Measurements from ENCODE around the gene IL17C. TPM values are rescaled to one million over a fixed set of nuclear protein-coding genes. Genes with fewer than 3 reads are reported as not detected.
"Not testable (repeated sequence)": the region's sequence is repeated elsewhere in the genome, so short reads cannot be mapped to it uniquely, and the experiment has no call there.

IL17C gene
- total and polyA plus RNA-seq, 4 donors, result not detected

DNA sequence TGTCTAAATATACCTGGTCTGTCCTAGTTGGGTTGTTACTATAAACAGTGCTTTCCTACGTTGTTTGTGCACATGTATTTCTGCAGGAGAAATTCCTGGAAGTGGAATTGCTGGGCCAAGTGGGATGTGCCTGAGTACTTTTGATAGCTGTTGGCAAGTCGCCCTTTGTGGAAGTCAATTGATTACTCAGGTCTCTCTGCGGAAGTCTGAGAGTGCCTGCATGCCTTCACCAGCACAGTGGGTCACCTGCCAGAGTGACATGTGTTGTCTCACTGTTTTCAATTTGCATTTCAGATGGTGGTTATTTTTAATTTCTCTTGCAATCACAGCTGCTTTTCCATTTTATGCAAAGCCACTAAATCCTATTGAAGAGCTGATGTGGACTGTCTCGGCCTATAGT is 26.8 kb downstream of the IL17C start (continued):
- TF ChIP-seq, protein P1, sequence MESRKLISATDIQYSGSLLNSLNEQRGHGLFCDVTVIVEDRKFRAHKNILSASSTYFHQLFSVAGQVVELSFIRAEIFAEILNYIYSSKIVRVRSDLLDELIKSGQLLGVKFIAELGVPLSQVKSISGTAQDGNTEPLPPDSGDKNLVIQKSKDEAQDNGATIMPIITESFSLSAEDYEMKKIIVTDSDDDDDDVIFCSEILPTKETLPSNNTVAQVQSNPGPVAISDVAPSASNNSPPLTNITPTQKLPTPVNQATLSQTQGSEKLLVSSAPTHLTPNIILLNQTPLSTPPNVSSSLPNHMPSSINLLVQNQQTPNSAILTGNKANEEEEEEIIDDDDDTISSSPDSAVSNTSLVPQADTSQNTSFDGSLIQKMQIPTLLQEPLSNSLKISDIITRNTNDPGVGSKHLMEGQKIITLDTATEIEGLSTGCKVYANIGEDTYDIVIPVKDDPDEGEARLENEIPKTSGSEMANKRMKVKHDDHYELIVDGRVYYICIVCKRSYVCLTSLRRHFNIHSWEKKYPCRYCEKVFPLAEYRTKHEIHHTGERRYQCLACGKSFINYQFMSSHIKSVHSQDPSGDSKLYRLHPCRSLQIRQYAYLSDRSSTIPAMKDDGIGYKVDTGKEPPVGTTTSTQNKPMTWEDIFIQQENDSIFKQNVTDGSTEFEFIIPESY (IDR thresholded peaks at IDR 0.05), result no peak
- TF ChIP-seq SP1 (IDR thresholded peaks at IDR 0.05), result peak; percentile 88
- TF ChIP-seq RXRA (IDR thresholded peaks at IDR 0.05), result peak; percentile 79 to 89
- peak; percentile 2 for TF ChIP-seq TAF1 (conservative IDR thresholded peaks at IDR 0.05)
- peak; percentile 60 to 63 for TF ChIP-seq HNF4A (conservative IDR thresholded peaks at IDR 0.05)
- TF ChIP-seq, protein P2, sequence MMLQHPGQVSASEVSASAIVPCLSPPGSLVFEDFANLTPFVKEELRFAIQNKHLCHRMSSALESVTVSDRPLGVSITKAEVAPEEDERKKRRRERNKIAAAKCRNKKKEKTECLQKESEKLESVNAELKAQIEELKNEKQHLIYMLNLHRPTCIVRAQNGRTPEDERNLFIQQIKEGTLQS (IDR thresholded peaks at IDR 0.05), result no peak
- TF ChIP-seq GABPA (IDR thresholded peaks at IDR 0.05 in 1 of 2, conservative IDR thresholded peaks at IDR 0.05 in 1 of 2), result peak in 1 of 2 donors; percentile 47
- no peak for TF ChIP-seq HNF4G (IDR thresholded peaks at IDR 0.05)

DNA sequence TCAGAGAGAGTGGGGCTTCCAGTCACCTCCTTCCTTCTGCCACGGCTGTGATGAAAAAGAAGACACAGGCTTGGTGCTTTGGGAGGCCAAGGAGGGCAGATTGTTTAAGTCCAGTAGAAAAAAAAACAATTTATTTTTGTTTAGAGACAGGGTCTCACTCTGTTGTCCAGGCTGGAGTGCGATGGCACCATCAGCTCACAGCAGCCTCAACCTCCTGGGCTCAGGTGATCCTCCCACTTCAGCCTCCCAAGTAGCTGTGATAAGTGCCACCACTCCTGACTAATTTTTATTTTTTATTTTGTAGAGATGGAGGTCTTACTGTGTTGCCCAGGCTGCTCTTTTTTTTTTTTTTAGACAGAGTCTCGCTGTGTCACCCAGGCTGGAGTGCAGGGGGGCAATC is 27.2 kb downstream of the IL17C start:
- H3K4me1 ChIP-seq (ENCODE audit: control insufficient read depth in 4 of 4, insufficient read depth in 4 of 4, low read length in 3 of 4), result peaks cover 8 to 38% (median 25%) of the 10 kb centered on the region in 4 donors
- TF ChIP-seq FOXA2 (IDR thresholded peaks at IDR 0.05) (no peak), RXRA (IDR thresholded peaks at IDR 0.05) (no peak), FOXA1 (IDR thresholded peaks at IDR 0.05) (no peak), HNF4G (IDR thresholded peaks at IDR 0.05) (no peak), HNF4A (conservative IDR thresholded peaks at IDR 0.05) (no peak), TAF1 (conservative IDR thresholded peaks at IDR 0.05) (no peak)
- TF ChIP-seq, protein P2 (IDR thresholded peaks at IDR 0.05), result no peak
- TF ChIP-seq, protein P3, sequence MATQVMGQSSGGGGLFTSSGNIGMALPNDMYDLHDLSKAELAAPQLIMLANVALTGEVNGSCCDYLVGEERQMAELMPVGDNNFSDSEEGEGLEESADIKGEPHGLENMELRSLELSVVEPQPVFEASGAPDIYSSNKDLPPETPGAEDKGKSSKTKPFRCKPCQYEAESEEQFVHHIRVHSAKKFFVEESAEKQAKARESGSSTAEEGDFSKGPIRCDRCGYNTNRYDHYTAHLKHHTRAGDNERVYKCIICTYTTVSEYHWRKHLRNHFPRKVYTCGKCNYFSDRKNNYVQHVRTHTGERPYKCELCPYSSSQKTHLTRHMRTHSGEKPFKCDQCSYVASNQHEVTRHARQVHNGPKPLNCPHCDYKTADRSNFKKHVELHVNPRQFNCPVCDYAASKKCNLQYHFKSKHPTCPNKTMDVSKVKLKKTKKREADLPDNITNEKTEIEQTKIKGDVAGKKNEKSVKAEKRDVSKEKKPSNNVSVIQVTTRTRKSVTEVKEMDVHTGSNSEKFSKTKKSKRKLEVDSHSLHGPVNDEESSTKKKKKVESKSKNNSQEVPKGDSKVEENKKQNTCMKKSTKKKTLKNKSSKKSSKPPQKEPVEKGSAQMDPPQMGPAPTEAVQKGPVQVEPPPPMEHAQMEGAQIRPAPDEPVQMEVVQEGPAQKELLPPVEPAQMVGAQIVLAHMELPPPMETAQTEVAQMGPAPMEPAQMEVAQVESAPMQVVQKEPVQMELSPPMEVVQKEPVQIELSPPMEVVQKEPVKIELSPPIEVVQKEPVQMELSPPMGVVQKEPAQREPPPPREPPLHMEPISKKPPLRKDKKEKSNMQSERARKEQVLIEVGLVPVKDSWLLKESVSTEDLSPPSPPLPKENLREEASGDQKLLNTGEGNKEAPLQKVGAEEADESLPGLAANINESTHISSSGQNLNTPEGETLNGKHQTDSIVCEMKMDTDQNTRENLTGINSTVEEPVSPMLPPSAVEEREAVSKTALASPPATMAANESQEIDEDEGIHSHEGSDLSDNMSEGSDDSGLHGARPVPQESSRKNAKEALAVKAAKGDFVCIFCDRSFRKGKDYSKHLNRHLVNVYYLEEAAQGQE (IDR thresholded peaks at IDR 0.05), result no peak
- no peaks in the 10 kb centered on the region for H3K27me3 ChIP-seq (ENCODE audit: control insufficient read depth in 4 of 4, insufficient read depth in 4 of 4, low read length in 3 of 4)
- WGBS, result 88% methylated on average over 3 of the region's 3 CpGs
- DNase-seq (ENCODE audit: low spot score), result no peak
- no peak overlapping the region for H3K4me3 ChIP-seq (ENCODE audit: low read depth in 1 of 3, low read length in 3 of 3)
- H3K9me3 ChIP-seq (ENCODE audit: control insufficient read depth in 4 of 4, low read length in 3 of 4), result no peaks in the 10 kb centered on the region
- H3K9ac ChIP-seq (ENCODE audit: low read depth in 1 of 2, low read length in 2 of 2), result no peak overlapping the region
- peaks cover 0 to 2% (median 0%) of the 10 kb centered on the region in 4 donors for H3K36me3 ChIP-seq (ENCODE audit: control insufficient read depth in 4 of 4, insufficient read depth in 3 of 4, low read depth in 1 of 4, low read length in 3 of 4)
- peak overlapping the region; percentile 43 to 85 for H3K27ac ChIP-seq (ENCODE audit: low read depth in 1 of 2, low read length in 2 of 2)

DNA sequence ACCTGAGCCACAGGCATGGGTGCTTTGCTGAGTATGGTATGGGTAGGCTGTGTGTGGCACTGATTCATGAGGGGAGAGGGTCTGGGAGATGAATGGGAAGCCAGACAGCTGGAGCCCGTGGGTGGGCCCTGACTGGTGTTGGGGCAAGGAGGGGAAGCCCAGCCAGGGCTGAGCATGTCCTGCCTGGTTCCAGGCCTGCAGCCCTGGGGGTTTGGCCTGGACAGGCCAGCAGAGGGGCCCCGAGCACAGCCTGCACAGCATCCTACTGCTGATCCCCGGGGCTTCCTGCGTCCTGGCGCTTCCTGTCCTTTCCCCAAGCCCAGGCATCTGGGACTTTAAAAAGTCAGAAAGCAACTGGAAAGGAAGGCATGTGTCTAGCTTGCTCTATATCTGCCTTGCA is 29.1 kb downstream of the IL17C start:
- Histone ChIP-seq H3K4me1 (ENCODE audit: control insufficient read depth in 4 of 4, insufficient read depth in 4 of 4, low read length in 3 of 4) (peaks cover 8 to 24% (median 20%) of the 10 kb centered on the region in 4 donors), H3K27me3 (ENCODE audit: control insufficient read depth in 4 of 4, insufficient read depth in 4 of 4, low read length in 3 of 4) (no peaks in the 10 kb centered on the region), H3K36me3 (ENCODE audit: control insufficient read depth in 4 of 4, insufficient read depth in 3 of 4, low read depth in 1 of 4, low read length in 3 of 4) (peaks cover 0 to 2% (median 0%) of the 10 kb centered on the region in 4 donors), H3K9ac (ENCODE audit: low read depth in 1 of 2, low read length in 2 of 2) (no peak overlapping the region), H3K27ac (ENCODE audit: low read depth in 1 of 2, low read length in 2 of 2) (no peak overlapping the region), H3K9me3 (ENCODE audit: control insufficient read depth in 4 of 4, low read length in 3 of 4) (no peaks in the 10 kb centered on the region), H3K4me3 (ENCODE audit: low read depth in 1 of 3, low read length in 3 of 3) (no peak overlapping the region)
- no peak for TF ChIP-seq NR2F2 (IDR thresholded peaks at IDR 0.05)
- TF ChIP-seq, protein P4, sequence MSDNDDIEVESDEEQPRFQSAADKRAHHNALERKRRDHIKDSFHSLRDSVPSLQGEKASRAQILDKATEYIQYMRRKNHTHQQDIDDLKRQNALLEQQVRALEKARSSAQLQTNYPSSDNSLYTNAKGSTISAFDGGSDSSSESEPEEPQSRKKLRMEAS (IDR thresholded peaks at IDR 0.05), result no peak
- TF ChIP-seq FOXA2 (IDR thresholded peaks at IDR 0.05), result no peak
- peak in 1 of 2 donors; percentile 37 for TF ChIP-seq RAD21 (IDR thresholded peaks at IDR 0.05)
- TF ChIP-seq, protein P3 (IDR thresholded peaks at IDR 0.05), result no peak
- no peak for TF ChIP-seq EGR1 (IDR thresholded peaks at IDR 0.05; ENCODE audit: low read depth in 2 of 2)
- TF ChIP-seq FOXA1 (IDR thresholded peaks at IDR 0.05), result no peak
- WGBS, result 78% methylated on average over 5 of the region's 5 CpGs
- no peak for DNase-seq (ENCODE audit: low spot score)

DNA sequence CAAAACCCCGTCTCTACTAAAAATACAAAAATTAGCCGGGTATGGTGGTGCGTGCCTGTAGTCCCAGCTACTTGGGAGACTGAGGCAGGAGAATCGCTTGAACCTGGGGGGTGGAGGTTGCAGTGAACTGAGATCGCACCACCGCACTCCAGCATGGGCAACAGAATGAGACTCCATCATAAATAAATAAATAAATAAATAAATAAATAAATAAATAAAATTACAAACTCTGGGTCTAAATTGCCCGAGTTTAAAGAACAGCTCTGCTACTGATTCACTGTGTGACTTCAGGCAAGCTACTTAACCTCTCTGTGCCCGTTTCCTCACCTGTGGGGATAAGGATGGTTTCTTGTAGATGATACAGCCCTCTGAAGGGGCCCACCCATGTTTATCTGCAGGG is 31.1 kb downstream of the IL17C start:
- peaks cover 2 to 13% (median 12%) of the 10 kb centered on the region in 4 donors for H3K4me1 ChIP-seq (ENCODE audit: control insufficient read depth in 4 of 4, insufficient read depth in 4 of 4, low read length in 3 of 4)
- H3K9ac ChIP-seq (ENCODE audit: low read depth in 1 of 2, low read length in 2 of 2); H3K36me3 ChIP-seq (ENCODE audit: control insufficient read depth in 4 of 4, insufficient read depth in 3 of 4, low read depth in 1 of 4, low read length in 3 of 4); H3K27me3 ChIP-seq (ENCODE audit: control insufficient read depth in 4 of 4, insufficient read depth in 4 of 4, low read length in 3 of 4); H3K27ac ChIP-seq (ENCODE audit: low read depth in 1 of 2, low read length in 2 of 2); H3K4me3 ChIP-seq (ENCODE audit: low read depth in 1 of 3, low read length in 3 of 3); H3K9me3 ChIP-seq (ENCODE audit: control insufficient read depth in 4 of 4, low read length in 3 of 4); DNase-seq (ENCODE audit: low spot score): not testable (repeated sequence)
- 95% methylated on average over 8 of the region's 8 CpGs for WGBS
